ACC112 (cell line): ENCODE measurements around the gene TIMM13.
"Not testable (repeated sequence)": the region's sequence is repeated elsewhere in the genome, so short reads cannot be mapped to it uniquely, and the experiment has no call there.

Experiments used
- H2AFZ ChIP-seq: fragments of 200-600 bp; sonication (generic); one replicate; pipeline ENCODE4 v1.6.0; 2017; ENCODE audit warnings: antibody characterized with exemption, low read length; ENCODE audit not compliant: unreplicated experiment
- H3K27ac ChIP-seq: fragments of 200-600 bp; sonication (generic); 2 replicates; pipeline ENCODE4 v1.5.1; 2014; ENCODE audit warnings: low read depth, mild to moderate bottlenecking, antibody characterized with exemption, low read length, moderate library complexity
- H3K27me3 ChIP-seq: fragments of 200-600 bp; sonication (generic); 2 replicates; pipeline ENCODE4 v1.6.1; 2014; ENCODE audit warnings: mild to moderate bottlenecking, antibody characterized with exemption, low read length, moderate library complexity, mixed read lengths; ENCODE audit not compliant: insufficient read depth
- H3K36me3 ChIP-seq: fragments of 200-600 bp; sonication (generic); 2 replicates; pipeline ENCODE4 v1.6.1; 2016; ENCODE audit warnings: mild to moderate bottlenecking, antibody characterized with exemption, low read length, moderate library complexity, mixed read lengths; ENCODE audit not compliant: insufficient read depth
- H3K4me1 ChIP-seq: fragments of 200-600 bp; sonication (generic); one replicate; pipeline ENCODE4 v1.6.1; 2016; ENCODE audit warnings: low read length, mixed read lengths; ENCODE audit not compliant: insufficient read depth, unreplicated experiment, control insufficient read depth
- H3K4me3 ChIP-seq: fragments of 200-600 bp; sonication (generic); 2 replicates; pipeline ENCODE4 v1.5.1; 2014; ENCODE audit warnings: mild to moderate bottlenecking, low read depth, low read length
- H3K79me2 ChIP-seq: fragments of 200-600 bp; sonication (generic); one replicate; pipeline ENCODE4 v1.6.0; 2016; ENCODE audit warnings: low read length; ENCODE audit not compliant: control insufficient read depth, unreplicated experiment, insufficient read depth

Gene TIMM13

GRCh38 chr19:2410023-2410422 lies 17.4 kb downstream of the TIMM13 start:
- H3K27ac ChIP-seq = no peak overlapping the region
- H3K36me3 ChIP-seq = no peaks in the 10 kb centered on the region
- H3K4me3 ChIP-seq = no peak overlapping the region
- no peaks in the 10 kb centered on the region for H3K27me3 ChIP-seq
- no peaks in the 10 kb centered on the region for H3K79me2 ChIP-seq
- H3K4me1 ChIP-seq = no peaks in the 10 kb centered on the region
- H2AFZ ChIP-seq = no peak overlapping the region

- Histone ChIP-seq H3K27me3 (no peaks in the 10 kb centered on the region), H3K36me3 (no peaks in the 10 kb centered on the region), H2AFZ (no peak overlapping the region), H3K79me2 (no peaks in the 10 kb centered on the region), H3K4me1 (no peaks in the 10 kb centered on the region), H3K27ac (no peak overlapping the region), H3K4me3 (no peak overlapping the region)
Measured at GRCh38 chr19:2409352-2409912, 18.0 kb downstream of the TIMM13 start.

DNA sequence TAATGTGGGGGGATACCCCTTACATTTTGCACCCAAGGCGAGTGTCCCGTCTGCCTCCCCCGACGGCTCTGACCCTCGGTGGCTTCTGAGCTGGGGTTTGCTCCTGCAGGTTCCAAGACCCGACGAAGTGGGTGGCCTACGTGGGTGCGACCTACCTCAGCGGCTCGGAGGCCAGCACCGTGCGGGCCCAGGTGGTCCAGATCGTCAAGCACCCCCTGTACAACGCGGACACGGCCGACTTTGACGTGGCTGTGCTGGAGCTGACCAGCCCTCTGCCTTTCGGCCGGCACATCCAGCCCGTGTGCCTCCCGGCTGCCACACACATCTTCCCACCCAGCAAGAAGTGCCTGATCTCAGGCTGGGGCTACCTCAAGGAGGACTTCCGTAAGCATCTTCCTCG lies 19.1 kb downstream of the TIMM13 start:
- H3K27me3 ChIP-seq = no peaks in the 10 kb centered on the region
- H3K36me3 ChIP-seq = no peaks in the 10 kb centered on the region
- no peaks in the 10 kb centered on the region for H3K4me1 ChIP-seq
- H2AFZ ChIP-seq = no peak overlapping the region
- H3K27ac ChIP-seq = no peak overlapping the region
- no peaks in the 10 kb centered on the region for H3K79me2 ChIP-seq
- H3K4me3 ChIP-seq = no peak overlapping the region

DNA sequence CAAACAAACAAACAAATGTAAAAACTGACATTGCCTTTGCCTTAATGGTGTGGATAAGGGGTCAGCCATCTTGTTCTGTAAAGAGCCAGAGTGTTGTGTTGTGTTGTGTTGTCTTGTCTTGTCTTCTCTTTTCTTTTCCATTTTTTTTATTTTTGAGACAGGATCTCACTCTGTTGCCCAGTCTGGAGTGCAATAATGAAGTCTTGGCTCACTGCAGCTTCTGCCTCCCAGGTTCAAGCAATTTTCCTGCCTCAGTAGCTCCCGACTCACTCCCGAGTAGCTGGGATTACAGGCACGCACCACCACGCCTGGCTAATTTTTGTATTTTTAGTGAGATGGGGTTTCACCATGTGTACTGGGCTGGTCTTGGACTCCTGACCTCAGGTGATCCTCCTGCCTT lies 27.8 kb downstream of the TIMM13 start:
- Histone ChIP-seq H3K4me1 (no peaks in the 10 kb centered on the region), H3K36me3 (no peaks in the 10 kb centered on the region), H3K4me3 (no peak overlapping the region), H3K27ac (no peak overlapping the region), H3K27me3 (no peaks in the 10 kb centered on the region), H2AFZ (no peak overlapping the region), H3K79me2 (no peaks in the 10 kb centered on the region)

GRCh38 chr19:2398735-2399305 lies 28.6 kb downstream of the TIMM13 start:
- H2AFZ ChIP-seq = no peak overlapping the region
- no peak overlapping the region for H3K27ac ChIP-seq
- H3K36me3 ChIP-seq = no peaks in the 10 kb centered on the region

GRCh38 chr19:2397173-2397572 lies 30.2 kb downstream of the TIMM13 start:
- not testable (repeated sequence) for H3K27ac ChIP-seq, H3K36me3 ChIP-seq, H2AFZ ChIP-seq, H3K4me3 ChIP-seq, H3K27me3 ChIP-seq, H3K4me1 ChIP-seq, H3K79me2 ChIP-seq

More at GRCh38 chr19:2398735-2399305, 28.6 kb downstream of the TIMM13 start:
- Histone ChIP-seq H3K79me2 (no peaks in the 10 kb centered on the region), H3K4me1 (no peaks in the 10 kb centered on the region), H3K4me3 (no peak overlapping the region), H3K27me3 (no peaks in the 10 kb centered on the region)

- not testable (repeated sequence) for H3K79me2 ChIP-seq, H3K27me3 ChIP-seq, H3K36me3 ChIP-seq, H3K4me1 ChIP-seq, H3K27ac ChIP-seq, H2AFZ ChIP-seq, H3K4me3 ChIP-seq
Measured at GRCh38 chr19:2395293-2395829, 32.0 kb downstream of the TIMM13 start.

DNA sequence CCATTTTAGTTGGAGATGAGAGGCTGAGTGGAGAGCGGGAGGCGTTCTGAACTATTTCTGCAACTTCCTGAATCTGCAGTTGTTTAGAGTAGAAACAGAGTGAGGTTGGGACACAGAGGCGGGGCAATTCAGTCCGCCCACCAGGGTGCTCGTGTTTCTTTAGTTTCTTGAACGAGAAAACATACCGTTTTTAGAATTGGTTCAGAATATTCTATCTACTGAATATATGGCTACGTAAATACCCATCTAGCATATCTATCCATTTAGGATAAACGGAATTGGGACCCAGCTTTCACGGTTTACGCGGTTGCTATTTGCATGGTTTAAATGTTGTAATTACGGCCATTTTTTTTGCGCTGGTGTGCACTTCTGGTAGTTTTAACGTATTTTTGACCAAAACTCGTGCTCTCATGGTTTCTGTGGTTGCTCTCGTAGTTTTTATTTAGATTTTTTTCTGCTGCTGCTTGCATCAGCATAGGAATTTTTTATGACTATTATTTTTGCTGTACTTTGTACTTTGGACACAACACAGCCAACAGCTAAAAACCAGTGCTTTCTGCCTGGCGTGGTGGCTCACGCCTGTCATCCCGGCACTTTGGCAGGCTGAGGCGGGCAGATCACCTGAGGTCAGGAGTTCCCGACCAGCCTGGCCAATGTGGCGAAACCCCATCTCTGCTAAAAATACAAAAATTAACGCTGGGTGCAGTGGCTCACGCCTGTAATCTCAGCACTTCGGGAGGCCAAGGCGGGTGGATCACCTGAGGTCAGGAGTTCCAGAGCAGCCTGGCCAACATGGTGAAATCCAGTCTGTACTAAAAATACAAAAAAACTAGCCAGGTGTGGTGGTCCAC lies 32.7 kb downstream of the TIMM13 start:
- H3K4me3 ChIP-seq = no peak overlapping the region
- no peaks in the 10 kb centered on the region for H3K36me3 ChIP-seq
- no peak overlapping the region for H2AFZ ChIP-seq
- H3K79me2 ChIP-seq = no peaks in the 10 kb centered on the region
- H3K27ac ChIP-seq = no peak overlapping the region
- H3K27me3 ChIP-seq = no peaks in the 10 kb centered on the region
- no peaks in the 10 kb centered on the region for H3K4me1 ChIP-seq

DNA sequence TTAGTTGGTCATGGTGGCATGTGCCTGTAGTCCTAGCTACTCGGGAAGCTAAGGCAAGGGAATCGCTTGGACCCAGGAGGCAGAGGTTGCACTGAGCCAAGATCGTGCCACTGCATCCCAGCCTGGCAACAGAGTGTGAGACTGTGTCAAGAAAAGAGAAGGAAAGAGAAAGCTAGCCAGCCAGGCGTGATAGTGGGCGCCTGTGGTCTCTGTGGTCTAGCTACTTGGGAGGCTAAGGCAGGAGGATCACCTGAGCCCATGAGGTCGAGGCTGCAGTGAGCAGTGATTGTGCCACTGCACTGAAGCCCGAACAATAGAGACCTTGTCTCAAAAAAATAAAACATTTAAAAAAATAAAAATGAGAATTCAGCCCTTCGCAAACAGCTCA lies 33.3 kb downstream of the TIMM13 start:
- H3K27me3 ChIP-seq = no peaks in the 10 kb centered on the region
- no peaks in the 10 kb centered on the region for H3K79me2 ChIP-seq
- no peaks in the 10 kb centered on the region for H3K36me3 ChIP-seq
- H3K4me1 ChIP-seq = no peaks in the 10 kb centered on the region
- no peak overlapping the region for H3K27ac ChIP-seq
- no peak overlapping the region for H3K4me3 ChIP-seq
- H2AFZ ChIP-seq = no peak overlapping the region

- H3K27ac ChIP-seq, H3K79me2 ChIP-seq, H2AFZ ChIP-seq, H3K4me3 ChIP-seq, H3K4me1 ChIP-seq, H3K27me3 ChIP-seq, H3K36me3 ChIP-seq: not testable (repeated sequence)
Measured at GRCh38 chr19:2392899-2393298, 34.5 kb downstream of the TIMM13 start.

DNA sequence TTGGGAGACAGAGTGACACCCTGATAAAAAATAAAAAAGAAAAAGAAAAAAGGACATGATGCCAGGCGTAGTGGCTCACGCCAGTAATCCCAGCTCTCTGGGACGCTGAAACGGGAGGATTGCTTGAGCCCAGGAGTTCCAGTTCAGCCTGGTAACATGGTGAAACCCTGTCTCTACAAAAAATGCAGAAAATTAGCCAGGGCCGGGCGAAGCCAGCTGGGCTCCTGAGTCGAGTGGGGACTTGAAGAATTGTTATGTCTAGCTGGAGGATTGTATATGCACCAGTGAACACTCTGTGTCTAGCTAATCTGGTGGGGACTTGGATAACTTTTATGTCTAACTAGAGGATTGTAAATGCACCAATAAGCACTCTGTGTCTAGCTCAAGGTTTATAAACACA lies 35.0 kb downstream of the TIMM13 start:
- no peak overlapping the region for H2AFZ ChIP-seq
- H3K79me2 ChIP-seq = no peaks in the 10 kb centered on the region
- no peaks in the 10 kb centered on the region for H3K36me3 ChIP-seq
- H3K27me3 ChIP-seq = no peaks in the 10 kb centered on the region
- no peaks in the 10 kb centered on the region for H3K4me1 ChIP-seq
- no peak overlapping the region for H3K4me3 ChIP-seq
- H3K27ac ChIP-seq = no peak overlapping the region
